ENCODE results near the gene IL18. TPM values are rescaled to one million over a fixed set of nuclear protein-coding genes. Genes with fewer than 3 reads are reported as not detected.
A peak's percentile ranks its signal among the peaks of the same experiment; 100 is the strongest.
"Not testable (repeated sequence)": the region's sequence is repeated elsewhere in the genome, so short reads cannot be mapped to it uniquely, and the experiment has no call there.

Gene IL18
- total RNA-seq, 1 experiment from 2014 or later: 0.71 TPM

DNA sequence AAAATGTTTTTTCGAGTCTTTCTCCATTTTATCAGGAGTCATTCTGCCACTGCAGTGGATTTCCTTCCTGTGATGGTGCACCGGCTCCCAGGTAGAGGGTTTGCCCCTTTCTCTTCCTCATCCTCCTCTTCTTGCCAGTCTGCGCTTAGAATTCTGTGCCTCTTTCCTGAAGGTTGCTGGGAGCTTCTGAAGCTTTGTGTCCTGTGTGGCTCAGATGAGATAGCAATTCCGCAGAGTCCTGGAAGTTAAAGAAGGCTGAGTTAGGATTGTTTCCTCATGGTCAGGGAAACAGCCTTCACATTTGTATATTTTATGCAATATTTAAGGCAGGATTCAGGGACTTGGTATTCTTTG, 11.7 kb upstream of the IL18 start:
- DNase-seq (ENCODE audit: low read depth, low spot score): no peak
- in situ Hi-C loops (cut with HindIII; ENCODE audit: low pct_unique_long_range_greater_than_20kb, low sequenced_read_pairs): no loop called here

DNA sequence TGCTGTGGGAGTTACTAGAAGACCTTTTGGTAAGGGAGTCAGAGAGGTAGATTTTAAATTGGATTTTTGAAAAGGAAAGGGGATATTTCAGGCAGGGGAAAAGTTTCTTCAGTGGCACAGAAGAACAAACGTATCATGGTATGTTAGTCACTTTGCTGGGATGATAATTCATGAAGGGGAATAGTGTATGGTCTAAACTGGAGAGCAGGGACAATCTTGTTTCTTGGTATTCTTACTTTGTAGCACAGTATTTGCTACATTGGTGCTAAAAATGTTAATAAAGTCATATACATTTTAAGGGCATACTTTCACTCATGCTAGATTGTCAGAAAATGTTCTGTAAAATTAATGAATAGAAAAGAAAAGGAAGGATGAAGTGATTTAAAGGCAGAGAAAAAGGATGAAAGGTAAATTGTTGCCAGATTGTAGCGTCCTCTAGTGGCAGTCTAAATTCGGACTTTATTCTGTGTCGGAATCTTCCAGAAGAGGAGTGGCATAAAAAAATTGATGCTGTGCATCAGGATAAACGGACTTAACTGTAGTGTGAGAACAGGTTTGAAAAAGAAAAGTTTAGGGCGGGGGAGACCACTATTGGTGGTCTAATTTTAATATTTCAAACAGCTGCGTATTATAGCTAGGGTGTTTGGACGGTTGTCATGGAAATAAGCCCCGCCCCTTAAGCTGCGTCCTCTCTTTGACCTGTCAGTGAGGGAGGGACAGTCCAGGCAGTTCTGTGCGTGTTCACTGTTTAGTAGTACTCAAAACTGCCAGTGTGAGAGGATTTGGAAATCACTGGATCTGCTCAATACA, 11.1 kb upstream of the IL18 start, which contains the start of gene BCO2:
Gene BCO2, plus strand, starts transcription at position 724 of the 810 bp plus-strand sequence. CDS start 90 bp downstream, outside the sequence.
- peak; percentile 66 for DNase-seq (ENCODE audit: low read depth, low spot score)
- in situ Hi-C loops (cut with HindIII; ENCODE audit: low pct_unique_long_range_greater_than_20kb, low sequenced_read_pairs): no loop called here

DNA sequence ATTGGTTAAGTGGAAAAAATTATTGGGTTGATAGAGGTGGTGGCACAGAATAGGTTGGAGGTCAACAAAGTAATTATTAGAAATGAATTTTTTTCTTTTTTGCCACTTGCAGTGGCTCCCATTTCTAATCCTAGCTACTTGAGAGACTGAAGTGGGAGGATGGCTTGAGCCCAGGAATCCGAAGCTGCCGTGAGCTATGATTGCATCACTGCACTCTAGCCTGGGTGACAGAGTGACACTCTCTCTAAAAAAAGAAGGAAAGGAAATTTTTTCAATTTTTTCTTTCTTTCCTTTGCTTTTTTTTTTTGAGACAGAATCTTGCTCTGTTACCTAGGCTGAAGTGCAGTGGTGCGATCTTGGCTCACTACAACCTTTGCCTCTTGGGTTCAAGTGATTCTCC, 9.3 kb upstream of the IL18 start:
- in situ Hi-C loops (cut with HindIII; ENCODE audit: low pct_unique_long_range_greater_than_20kb, low sequenced_read_pairs): no loop called here
- no peak for DNase-seq (ENCODE audit: low read depth, low spot score)

DNA sequence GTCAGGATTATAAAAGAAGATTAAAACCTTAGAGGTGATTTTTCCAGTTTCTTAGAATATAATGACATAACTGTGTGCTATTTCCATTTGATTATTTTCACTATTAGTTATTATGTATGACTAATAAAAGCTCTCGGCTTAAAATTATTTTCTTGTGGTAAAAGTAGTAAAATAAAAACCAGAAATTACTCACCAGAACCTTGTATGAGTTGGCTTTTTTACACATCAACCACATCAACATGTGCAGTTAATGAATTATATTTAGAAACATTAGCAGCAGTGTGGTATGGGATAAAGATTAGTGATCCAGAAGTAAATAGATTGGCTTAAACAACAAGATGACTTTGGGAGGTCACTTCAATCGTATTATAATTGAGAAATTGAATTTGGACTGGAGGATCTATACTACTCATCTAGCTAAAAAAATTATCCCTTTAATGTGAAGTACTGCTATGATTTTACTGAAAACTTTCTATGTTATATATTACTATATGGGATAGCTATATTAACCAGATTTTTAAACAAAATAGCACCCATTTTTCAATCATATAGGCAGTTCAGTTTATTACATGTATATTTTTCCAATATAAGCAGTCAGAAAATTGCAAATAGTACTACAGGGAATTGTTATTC, 8.6 kb upstream of the IL18 start:
- in situ Hi-C loops (cut with HindIII; ENCODE audit: low pct_unique_long_range_greater_than_20kb, low sequenced_read_pairs): no loop called here
- no peak for DNase-seq (ENCODE audit: low read depth, low spot score)

DNA sequence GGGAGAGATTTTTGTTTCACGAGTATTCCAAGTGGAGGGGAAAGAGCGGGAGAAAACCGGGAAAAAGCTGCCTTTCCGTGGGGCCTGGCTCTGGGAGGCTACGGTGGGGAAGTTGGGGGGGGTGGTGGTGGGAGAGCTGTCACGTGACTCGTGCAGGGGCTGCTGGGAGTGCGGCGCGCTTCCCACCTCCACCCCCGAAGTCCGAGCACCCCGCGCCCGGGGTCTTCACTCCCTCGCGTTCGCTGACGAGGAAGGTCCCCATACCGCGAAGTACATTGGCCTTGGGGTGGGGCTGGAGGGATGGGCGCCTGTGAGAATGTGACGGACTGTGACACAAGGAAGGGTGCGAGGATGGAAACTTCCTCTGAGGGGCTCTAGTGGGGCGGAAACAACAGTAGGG, 3.3 kb upstream of the IL18 start, which contains the start of gene TEX12:
Gene TEX12, plus strand, starts transcription at position 228 of the 400 bp plus-strand sequence. CDS start 1,897 bp downstream, outside the sequence.
- in situ Hi-C loops (cut with HindIII; ENCODE audit: low pct_unique_long_range_greater_than_20kb, low sequenced_read_pairs): no loop called here
- no peak for DNase-seq (ENCODE audit: low read depth, low spot score)

DNA sequence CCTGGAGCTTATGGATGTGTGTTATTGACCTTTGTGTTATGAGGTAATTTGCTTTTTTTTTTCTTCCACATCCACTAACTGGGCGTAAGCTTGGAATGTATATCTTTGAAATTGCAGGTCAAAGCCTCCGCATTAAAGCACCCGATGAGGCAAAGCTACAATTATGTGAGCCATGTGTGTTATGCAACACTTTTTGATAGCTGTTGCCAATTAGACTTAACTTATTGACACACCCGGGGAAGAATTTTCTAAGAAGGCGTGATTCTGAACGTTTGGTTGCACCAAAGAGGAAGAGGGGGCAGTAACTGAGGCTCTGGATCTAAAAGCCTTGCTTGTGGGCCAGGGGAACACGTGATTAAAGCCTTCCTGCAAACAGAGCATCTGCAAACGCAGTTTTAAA, 2.7 kb upstream of the IL18 start:
- in situ Hi-C loops (cut with HindIII; ENCODE audit: low pct_unique_long_range_greater_than_20kb, low sequenced_read_pairs): no loop called here
- DNase-seq (ENCODE audit: low read depth, low spot score): no peak

DNA sequence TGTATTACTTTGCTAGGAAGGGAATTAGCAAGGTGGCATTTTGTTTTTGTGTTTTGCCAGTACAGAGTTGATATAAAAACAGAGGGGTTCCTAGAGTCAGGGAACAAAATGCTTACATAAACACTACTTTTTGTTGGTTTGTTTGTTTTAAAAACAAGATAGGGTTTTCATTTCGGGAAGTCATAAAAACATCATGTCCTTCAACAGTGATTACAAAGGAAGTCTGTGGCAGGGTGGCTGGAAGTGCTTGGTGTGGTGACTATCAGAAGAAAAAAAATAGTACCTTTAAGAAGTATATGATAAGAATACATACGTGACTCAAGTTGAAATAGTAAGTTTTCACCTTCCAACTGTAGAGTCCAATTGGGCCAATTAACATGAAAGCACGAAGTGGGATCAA, 1.2 kb upstream of the IL18 start:
- DNase-seq (ENCODE audit: low read depth, low spot score): no peak
- in situ Hi-C loops (cut with HindIII; ENCODE audit: low pct_unique_long_range_greater_than_20kb, low sequenced_read_pairs): no loop called here

DNA sequence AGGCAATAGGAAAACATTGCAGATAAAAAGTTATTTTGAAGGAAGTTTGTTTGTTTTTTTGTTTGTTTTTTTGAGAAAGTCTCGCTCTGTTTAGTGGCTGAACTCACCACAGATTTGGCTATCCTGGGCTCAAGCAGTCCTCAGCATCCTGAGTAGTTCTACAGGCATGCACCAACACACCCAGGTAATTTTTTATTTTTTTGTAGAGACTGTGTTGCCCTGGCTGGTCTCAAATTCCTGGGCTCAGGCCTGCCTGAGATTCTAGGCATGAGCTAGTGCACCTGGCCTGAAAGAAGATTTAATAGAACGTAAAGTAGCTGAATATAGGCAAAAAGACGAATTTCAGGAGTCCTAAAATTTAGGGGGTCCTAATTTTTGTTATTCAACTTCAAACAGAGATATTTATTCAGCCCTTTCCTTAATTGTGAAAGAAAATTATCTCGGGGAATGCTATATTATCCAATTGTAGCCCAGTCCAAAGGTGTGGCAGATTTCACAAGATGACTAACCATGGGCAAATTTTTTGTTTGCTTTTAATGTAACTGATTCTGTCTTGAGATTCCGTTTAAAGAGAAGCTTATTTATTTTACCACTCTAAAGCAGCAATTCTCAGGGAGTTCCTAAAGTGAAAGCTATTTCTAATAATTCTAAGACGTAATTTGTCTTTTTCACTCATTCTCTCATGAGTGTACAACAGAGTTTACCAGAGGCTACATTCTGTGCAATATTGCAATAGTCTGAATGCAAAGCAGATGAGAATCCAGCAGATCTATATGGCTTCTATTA, 940 bp downstream of the IL18 start:
- DNase-seq (ENCODE audit: low read depth, low spot score): no peak

DNA sequence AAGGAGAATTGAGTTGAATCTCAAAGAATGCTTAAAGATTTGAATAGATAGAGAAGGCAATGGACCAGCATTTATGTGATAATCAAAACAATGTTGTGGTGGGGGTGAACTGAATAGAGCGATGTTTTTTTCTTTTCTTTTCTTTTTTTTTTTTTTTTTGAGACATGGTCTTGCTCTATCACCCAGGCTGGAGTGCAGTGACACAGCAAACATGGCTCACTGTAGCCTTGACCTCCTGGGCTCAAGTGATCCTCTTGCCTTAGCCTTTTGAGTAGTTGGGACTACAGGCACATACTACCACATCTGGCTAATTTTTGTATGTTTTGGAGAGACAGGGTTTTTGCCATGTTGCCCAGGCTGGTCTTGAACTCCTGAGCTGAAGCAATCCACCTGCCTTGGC, 1.7 kb downstream of the IL18 start:
- DNase-seq (ENCODE audit: low read depth, low spot score): not testable (repeated sequence)

More for the DNA sequence above, 940 bp downstream of the IL18 start:
- in situ Hi-C loops (cut with HindIII; ENCODE audit: low pct_unique_long_range_greater_than_20kb, low sequenced_read_pairs): no loop called here

DNA sequence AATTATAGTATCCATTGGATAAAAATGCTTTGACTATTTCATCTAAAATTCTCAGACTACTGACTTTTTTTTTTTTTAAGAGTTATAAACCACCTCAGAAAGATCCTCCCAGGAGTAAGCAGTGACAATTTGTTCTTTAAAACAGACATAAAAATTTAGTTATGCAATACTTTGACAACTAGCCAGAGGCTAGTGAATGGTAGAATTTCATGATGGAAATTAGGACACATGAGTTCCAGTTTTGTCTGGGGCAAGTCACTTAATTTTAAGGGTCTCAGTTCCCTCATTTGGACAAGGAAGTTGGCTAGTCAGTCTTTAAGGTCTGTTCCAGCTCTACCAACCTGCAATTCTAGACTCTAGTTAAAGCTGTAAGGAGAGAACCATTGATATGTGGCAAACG, 2.9 kb downstream of the IL18 start:
- in situ Hi-C loops (cut with HindIII; ENCODE audit: low pct_unique_long_range_greater_than_20kb, low sequenced_read_pairs): no loop called here

More for the DNA sequence above, 1.7 kb downstream of the IL18 start:
- in situ Hi-C loops (cut with HindIII; ENCODE audit: low pct_unique_long_range_greater_than_20kb, low sequenced_read_pairs): not testable (repeated sequence)

DNA sequence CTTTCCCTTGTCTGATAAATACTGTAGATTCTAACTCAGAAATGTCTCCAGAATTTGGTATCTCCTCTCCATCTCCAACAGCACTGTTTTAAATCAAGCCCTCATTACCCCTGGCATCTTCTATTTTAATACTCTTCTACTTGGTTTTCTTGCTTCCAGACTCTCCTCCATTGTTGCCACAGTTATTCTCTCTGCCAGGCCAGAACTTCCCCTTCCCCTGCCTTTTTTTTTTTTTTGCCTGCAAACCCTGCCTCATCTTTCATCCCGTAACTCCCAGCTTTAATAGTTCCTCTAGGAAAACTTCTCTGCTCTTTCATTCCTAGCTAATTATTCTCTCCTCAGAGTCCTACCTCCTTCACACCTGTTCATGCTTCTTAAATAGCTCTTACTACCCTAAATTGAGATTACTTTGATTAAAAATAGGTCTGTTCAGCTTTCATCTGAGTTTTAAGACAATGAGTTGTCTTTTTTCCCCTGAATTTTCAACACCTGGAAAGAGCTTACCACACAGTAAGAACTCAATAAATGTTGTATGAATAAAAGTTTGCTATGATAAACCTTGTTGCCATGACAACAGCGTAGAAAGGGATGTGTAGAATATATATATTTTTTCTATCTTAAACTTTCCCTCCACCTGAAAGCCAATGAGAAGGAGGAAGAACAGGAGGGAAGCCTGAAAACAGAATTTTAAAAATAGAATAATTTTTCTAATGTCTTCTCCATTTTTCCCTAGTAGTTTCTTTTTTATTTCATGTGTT, 3.6 kb downstream of the IL18 start:
- in situ Hi-C loops (cut with HindIII; ENCODE audit: low pct_unique_long_range_greater_than_20kb, low sequenced_read_pairs): no loop called here
- DNase-seq (ENCODE audit: low read depth, low spot score): no peak

More for the DNA sequence above, 2.9 kb downstream of the IL18 start:
- no peak for DNase-seq (ENCODE audit: low read depth, low spot score)

DNA sequence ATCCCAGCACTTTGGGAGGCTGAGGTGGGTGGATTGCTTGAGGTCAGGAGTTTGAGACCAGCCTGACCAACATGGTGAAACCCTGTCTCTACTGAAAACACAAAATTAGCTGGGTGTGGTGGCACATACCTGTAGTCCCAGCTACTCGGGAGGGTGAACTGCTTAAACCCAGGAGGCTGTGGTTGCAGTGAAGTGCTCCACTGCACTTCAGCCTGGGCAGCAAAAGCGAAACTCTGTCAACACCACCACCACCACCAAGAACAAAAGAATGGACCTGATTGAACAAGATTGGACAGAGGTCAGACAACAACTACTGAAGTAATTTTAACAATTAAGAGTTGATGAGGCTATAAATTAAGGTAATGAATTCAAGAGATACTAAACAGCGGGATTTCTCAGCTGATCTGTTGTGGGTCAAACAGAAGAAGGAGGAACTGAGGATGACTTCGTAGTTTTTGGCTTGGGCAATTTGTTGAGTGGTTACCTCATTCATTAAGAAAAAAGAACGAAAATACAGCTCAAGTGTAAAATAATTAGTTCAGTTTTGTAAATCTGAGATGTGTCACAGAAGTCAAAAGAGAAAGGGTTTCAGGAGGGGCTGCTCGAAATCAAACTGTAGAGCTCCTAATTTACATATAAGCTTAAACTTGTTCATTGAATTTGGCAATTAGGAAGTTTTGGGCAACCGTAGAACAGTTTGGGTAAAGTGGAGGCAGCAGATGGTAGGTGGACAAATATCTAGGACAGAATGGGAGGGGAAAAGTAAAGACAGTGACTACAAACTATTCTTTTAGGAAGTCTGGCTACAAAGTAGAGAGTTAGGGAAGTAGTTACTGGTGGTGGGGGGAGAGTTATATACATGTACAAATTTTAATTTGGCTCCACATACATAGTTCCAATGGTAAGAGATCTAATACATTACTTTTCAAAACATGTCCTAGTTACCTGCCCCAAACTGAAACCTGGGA, 4.5 kb downstream of the IL18 start:
- DNase-seq (ENCODE audit: low read depth, low spot score): no peak
- in situ Hi-C loops (cut with HindIII; ENCODE audit: low pct_unique_long_range_greater_than_20kb, low sequenced_read_pairs): no loop called here

DNA sequence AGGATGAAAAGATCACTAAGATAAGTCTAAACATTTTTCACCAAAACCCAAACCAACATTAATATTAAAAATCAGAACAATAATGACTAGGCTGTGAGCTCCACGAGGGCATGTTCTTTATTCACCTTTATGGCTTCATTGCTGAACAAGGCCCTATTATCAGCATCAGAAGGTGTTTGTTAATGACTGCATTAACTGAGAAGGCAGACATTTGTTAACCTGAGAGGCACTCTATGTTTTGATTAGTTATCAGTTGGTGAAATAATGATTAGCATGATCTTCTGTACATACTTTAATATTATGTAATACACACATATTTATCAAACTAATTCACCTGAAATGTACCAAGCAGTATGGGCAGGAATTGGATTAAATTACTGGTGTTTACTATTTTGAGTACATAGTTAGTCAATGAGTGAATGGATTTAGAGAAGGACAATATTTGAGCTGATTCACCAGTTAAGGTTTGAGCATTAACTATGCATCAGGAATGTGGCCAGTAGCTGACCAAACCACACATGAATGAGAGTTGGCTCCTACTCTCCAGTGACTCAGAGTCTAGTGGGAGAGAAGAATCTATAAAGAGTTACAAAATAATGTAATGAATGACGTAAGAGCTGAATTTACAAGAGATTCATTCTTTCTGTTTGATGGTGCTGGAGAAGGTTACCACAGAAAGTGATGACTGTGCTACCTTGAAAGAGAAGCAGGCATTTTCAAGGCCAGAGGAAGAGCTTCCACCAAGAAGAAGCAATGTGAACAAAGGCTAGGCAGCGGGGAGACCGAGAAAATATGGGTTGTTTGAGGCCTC, 6.7 kb downstream of the IL18 start:
- DNase-seq (ENCODE audit: low read depth, low spot score): peak; percentile 96
- in situ Hi-C loops (cut with HindIII; ENCODE audit: low pct_unique_long_range_greater_than_20kb, low sequenced_read_pairs): no loop called here

DNA sequence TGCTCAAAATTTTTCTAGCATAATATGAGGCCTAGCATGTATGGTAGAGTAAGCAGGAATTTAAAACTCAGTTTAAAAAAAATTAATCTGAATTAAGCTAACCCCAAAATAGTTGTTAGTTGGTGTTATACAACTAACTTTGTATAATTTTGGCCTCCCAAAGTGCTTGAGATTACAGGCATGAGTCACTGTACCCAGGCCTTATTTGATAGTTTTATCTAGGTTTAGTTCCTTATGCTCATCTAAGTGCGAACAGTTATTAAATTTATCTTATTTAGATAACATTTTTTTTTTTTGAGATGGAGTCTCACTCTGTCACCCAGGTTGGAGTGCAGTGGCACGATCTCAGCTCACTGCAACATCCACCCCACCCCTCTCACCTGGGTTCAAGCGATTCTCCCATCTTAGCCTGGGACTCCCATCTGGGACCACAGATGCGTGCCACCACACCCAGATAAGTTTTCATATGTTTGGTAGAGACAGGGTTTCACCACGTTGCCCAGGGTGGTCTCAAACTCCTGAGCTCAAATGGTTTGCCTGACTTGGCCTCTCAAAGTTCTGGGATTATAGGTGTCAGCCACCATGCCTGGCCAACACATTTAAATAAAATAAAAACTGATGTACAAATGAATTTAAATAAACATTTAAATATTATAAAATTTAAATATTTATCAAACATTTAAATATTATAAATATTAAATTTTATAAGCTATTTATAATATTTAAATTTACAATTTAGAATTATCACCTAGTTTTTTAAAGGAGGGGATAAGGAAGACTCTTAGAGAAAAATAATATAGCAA, 7.5 kb downstream of the IL18 start:
- in situ Hi-C loops (cut with HindIII; ENCODE audit: low pct_unique_long_range_greater_than_20kb, low sequenced_read_pairs): no loop called here
- DNase-seq (ENCODE audit: low read depth, low spot score): no peak

DNA sequence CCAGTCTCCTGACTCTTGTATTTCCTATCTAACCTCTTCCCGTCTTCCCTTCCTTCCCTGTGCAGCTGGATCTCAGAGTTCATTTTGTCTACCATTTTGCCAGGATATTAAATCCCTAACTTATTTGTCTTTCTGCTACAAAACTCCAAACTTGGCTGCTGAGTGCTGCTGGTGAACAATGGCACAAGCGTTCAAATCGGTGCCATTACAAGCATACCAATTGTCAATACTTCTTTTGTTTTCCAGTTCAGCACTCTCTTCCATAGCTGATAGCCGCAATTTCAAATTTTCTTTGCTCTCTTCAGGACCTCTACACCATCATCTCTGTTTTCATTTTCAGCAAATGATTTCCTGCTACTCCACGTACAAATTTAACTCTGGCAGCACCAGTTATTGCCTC, 13.4 kb downstream of the IL18 start:
- in situ Hi-C loops (cut with HindIII; ENCODE audit: low pct_unique_long_range_greater_than_20kb, low sequenced_read_pairs): no loop called here
- DNase-seq (ENCODE audit: low read depth, low spot score): peak; percentile 22

Measured in SK-MEL-5 (cell line).